Osteoblast (primary cell): ENCODE measurements around the gene IL34. TPM values are rescaled to one million over a fixed set of nuclear protein-coding genes. Genes with fewer than 3 reads are reported as not detected.
A peak's percentile ranks its signal among the peaks of the same experiment; 100 is the strongest.
"Not testable (repeated sequence)": the region's sequence is repeated elsewhere in the genome, so short reads cannot be mapped to it uniquely, and the experiment has no call there.

ENCODE experiments used
- DNase-seq: peaks from one replicate; pipeline ENCODE4 v3.0.0; 2011; ENCODE audit warnings: low spot score, mixed read lengths; ENCODE audit not compliant: insufficient read length; ENCODE audit errors: missing footprints
- H2AFZ ChIP-seq: 2 replicates; pipeline ENCODE4 v1.6.0; 2011; ENCODE audit warnings: mild to moderate bottlenecking, low read length
- H3K27ac ChIP-seq: 2 replicates; pipeline ENCODE4 v1.5.1; 2011; ENCODE audit warnings: mild to moderate bottlenecking, low read depth, low read length, moderate library complexity
- H3K27me3 ChIP-seq: 2 replicates; pipeline ENCODE4 v1.6.0; 2012; ENCODE audit warnings: mild to moderate bottlenecking, control low read depth, inconsistent platforms, low read length, moderate library complexity; ENCODE audit not compliant: insufficient read depth
- H3K36me3 ChIP-seq: 2 replicates; pipeline ENCODE4 v1.5.1; 2011; ENCODE audit warnings: mild to moderate bottlenecking, low read length, control low read depth, moderate library complexity; ENCODE audit not compliant: insufficient read depth
- H3K4me1 ChIP-seq: 2 replicates; pipeline ENCODE4 v1.5.1; 2011; ENCODE audit warnings: mild to moderate bottlenecking, low read length, control low read depth, moderate library complexity; ENCODE audit not compliant: insufficient read depth
- H3K4me2 ChIP-seq: 2 replicates; pipeline ENCODE4 v1.6.0; 2011; ENCODE audit warnings: mild to moderate bottlenecking, low read length; ENCODE audit not compliant: insufficient read depth
- H3K4me3 ChIP-seq: fragments of 200-600 bp; sonication (generic); 3 replicates; pipeline ENCODE4 v1.5.1; 2012; ENCODE audit warnings: mild to moderate bottlenecking, low read length, inconsistent platforms; ENCODE audit not compliant: insufficient read depth
- H3K79me2 ChIP-seq: 2 replicates; pipeline ENCODE4 v1.6.0; 2012; ENCODE audit warnings: mild to moderate bottlenecking, low read length, control low read depth, inconsistent platforms; ENCODE audit not compliant: insufficient read depth
- H3K9me3 ChIP-seq: 2 replicates; pipeline ENCODE4 v1.5.1; 2011; ENCODE audit warnings: low read depth, low read length, control low read depth
- H4K20me1 ChIP-seq: 2 replicates; pipeline ENCODE4 v1.6.0; 2012; ENCODE audit warnings: mild to moderate bottlenecking, low read length, control low read depth; ENCODE audit not compliant: insufficient read depth
- total RNA-seq: library from RNA; depleted of rRNA; stranded (reverse); fragments of >200 nt; gene quantifications from 2 replicates; pipeline ENCODE4 v1.2.3, GENCODE V29; 2012
- TF ChIP-seq, protein P1 (sequence below): IDR thresholded peaks from 2 replicates; pipeline ENCODE4 v1.5.1; 2011; ENCODE audit warnings: mild to moderate bottlenecking, low read depth, low read length, moderate library complexity; ENCODE audit errors: extremely low read depth

IL34 gene
- total RNA-seq, 1 donor: 9.4 TPM

DNA sequence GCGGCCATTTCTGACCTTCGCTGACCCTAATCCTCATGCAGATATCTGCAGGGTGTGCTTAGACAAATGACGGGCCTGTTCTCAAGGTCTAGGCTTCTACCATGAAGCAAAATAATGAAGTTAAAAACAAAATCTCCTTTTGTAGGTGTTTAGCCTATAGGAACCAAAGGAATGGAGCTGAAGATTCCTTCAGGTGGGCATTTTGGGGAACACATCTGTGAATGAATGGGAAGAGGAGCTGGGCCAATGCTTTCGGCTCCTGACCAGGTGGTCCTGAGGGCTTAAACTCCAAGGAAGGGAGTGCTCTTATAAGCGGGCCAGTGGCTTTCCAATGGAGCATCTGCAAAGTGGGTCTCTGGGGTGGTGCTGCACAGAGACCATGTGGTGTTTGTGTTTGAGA, 14.1 kb upstream of the IL34 start:
- Histone ChIP-seq H3K4me3 (no peak overlapping the region), H3K27me3 (no peaks in the 10 kb centered on the region), H2AFZ (no peak overlapping the region), H4K20me1 (no peaks in the 10 kb centered on the region), H3K27ac (no peak overlapping the region), H3K79me2 (no peaks in the 10 kb centered on the region), H3K4me2 (no peak overlapping the region), H3K9me3 (no peaks in the 10 kb centered on the region), H3K36me3 (no peaks in the 10 kb centered on the region), H3K4me1 (peaks cover 13% of the 10 kb centered on the region)
- no peak for DNase-seq
- TF ChIP-seq, protein P1, sequence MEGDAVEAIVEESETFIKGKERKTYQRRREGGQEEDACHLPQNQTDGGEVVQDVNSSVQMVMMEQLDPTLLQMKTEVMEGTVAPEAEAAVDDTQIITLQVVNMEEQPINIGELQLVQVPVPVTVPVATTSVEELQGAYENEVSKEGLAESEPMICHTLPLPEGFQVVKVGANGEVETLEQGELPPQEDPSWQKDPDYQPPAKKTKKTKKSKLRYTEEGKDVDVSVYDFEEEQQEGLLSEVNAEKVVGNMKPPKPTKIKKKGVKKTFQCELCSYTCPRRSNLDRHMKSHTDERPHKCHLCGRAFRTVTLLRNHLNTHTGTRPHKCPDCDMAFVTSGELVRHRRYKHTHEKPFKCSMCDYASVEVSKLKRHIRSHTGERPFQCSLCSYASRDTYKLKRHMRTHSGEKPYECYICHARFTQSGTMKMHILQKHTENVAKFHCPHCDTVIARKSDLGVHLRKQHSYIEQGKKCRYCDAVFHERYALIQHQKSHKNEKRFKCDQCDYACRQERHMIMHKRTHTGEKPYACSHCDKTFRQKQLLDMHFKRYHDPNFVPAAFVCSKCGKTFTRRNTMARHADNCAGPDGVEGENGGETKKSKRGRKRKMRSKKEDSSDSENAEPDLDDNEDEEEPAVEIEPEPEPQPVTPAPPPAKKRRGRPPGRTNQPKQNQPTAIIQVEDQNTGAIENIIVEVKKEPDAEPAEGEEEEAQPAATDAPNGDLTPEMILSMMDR: no peak

DNA sequence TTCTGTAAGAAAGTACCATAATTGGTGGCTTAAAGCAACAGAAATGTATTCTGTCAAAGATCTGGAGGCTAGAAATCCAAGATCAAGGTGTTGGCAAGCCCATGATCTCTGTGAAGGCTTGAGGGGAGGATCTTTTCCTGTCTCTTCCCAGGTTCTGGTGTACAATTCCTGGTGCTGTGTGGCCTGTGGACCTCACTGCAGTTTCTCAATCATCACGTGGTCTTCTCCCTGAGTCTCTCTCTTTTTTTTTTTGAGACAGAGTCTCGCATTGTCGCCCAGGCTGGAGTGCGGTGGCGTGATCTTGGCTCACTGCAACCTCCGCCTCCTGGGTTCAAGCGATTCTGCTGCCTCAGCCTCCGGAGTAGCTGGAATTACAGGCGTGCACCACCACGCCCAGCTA, 12.7 kb upstream of the IL34 start:
- H3K9me3 ChIP-seq, H3K79me2 ChIP-seq, H3K4me3 ChIP-seq, H4K20me1 ChIP-seq, H3K36me3 ChIP-seq, H3K27me3 ChIP-seq, DNase-seq, H2AFZ ChIP-seq, H3K27ac ChIP-seq, H3K4me2 ChIP-seq: not testable (repeated sequence)
- H3K4me1 ChIP-seq: peaks cover 13% of the 10 kb centered on the region

DNA sequence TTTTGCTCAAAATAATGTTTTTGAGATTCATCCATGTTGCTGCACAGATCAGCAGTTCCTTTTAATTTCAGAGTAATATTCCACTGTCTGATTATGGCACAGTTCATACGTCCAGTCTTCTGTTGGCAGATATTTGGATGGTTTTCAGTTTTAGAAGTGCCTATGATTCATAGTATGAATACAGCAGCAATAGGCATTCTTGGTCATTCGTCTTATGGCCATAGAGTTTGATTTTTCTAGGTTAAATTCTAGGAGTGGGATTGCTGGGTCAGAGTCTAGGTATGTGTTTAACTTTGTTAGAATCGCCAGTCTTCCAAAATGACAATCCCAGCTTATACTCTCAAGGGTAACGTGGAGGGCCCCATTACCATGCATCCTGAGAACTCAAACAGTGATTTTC, 11.5 kb upstream of the IL34 start:
- DNase-seq: no peak
- H3K27ac ChIP-seq: peak overlapping the region; percentile 97
- no peak overlapping the region for H3K4me3 ChIP-seq
- peak overlapping the region; percentile 83 for H3K4me2 ChIP-seq
- no peak overlapping the region for H2AFZ ChIP-seq
- no peaks in the 10 kb centered on the region for H3K9me3 ChIP-seq
- no peaks in the 10 kb centered on the region for H3K27me3 ChIP-seq
- TF ChIP-seq, protein P1: no peak
- H3K4me1 ChIP-seq: peaks cover 25% of the 10 kb centered on the region
- H3K79me2 ChIP-seq: no peaks in the 10 kb centered on the region
- H3K36me3 ChIP-seq: no peaks in the 10 kb centered on the region
- no peaks in the 10 kb centered on the region for H4K20me1 ChIP-seq

DNA sequence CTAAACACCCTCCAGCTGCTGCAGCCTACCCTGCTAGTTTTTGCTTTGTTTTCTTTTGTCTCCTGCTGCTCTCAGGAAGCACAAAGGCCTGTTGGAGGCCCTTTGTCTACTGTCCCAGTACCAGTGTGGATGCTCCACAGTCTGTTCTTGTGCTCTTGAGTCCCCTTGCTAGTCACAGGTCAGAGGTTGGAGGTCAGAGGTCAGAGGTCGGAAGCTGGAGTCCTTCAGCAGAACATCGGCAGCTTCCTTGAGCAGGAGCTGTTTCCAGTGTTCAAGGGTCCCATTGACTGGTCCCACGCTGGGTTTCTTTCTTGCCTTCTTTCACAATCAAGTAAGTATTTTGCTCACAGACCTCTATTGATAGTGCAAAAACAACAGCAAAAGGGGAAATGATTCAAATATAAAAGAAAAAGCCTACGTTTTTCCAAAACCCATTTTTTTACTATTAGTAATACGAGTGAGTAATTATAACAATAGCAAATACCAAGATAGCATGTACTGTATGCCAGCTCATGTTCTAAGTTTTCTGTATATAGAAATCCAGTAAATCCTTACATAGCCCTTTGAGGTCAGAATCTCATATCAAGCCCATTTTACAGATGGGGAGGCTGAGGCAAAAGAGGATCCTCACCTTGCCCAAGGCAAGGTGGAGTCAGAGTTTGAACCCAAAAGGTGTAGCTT, 10.9 kb upstream of the IL34 start:
- Histone ChIP-seq H3K4me2 (peak overlapping the region; percentile 83), H3K9me3 (no peaks in the 10 kb centered on the region), H3K4me1 (peaks cover 25% of the 10 kb centered on the region), H3K27ac (peak overlapping the region; percentile 97), H3K27me3 (no peaks in the 10 kb centered on the region), H3K79me2 (no peaks in the 10 kb centered on the region), H3K4me3 (peak overlapping the region; percentile 52), H3K36me3 (no peaks in the 10 kb centered on the region), H2AFZ (no peak overlapping the region), H4K20me1 (no peaks in the 10 kb centered on the region)
- DNase-seq: peak; percentile 92
- TF ChIP-seq, protein P1: no peak
